A549 (cell line): ENCODE results near the gene FHIP1B. TPM values are rescaled to one million over a fixed set of nuclear protein-coding genes. Genes with fewer than 3 reads are reported as not detected.

Experiments used
- ATAC-seq, 2 experiments: fragments of 200-7000 bp in 1 of 2; fragments of >200 bp in 1 of 2; cut with Nextera tagmentation in 1 of 2; cut with Tn5 transposase in 1 of 2; 3 replicates each; pipeline versions ENCODE4 v1.8.0 to v1.9.1; 2018 to 2020; ENCODE audit warnings: mild to moderate bottlenecking in 1 of 2, moderate library complexity in 1 of 2
- CTCF ChIA-PET: fragments of 300-600 bp; sonication (Branson Sonifier 250); formaldehyde crosslinking; extraction: SDS; loops from one replicate; lab custom pipeline; 2021; ENCODE audit warnings: antibody characterized with exemption, inconsistent platforms; lab: Yijun Ruan, JAX
- POLR2A ChIA-PET: fragments of 350-600 bp; formaldehyde crosslinking; extraction: SDS; loops from one replicate; lab custom pipeline; 2021; ENCODE audit warnings: antibody characterized with exemption, inconsistent platforms; lab: Yijun Ruan, JAX
- DNase-seq, 2 experiments: peaks; one replicate each; pipeline versions ENCODE4 v3.0.0 to v3.0.0-alpha.2; 2011 to 2016; ENCODE audit warnings: low read depth in 1 of 2, low spot score in 1 of 2
- FAIRE-seq: peaks from 2 replicates; lab custom pipeline; 2011; peaks lifted over from hg19 to GRCh38; lab: Jason Lieb, UNC
- H3K27ac ChIP-seq, 2 experiments: fragments of >200 bp; sonication (Bioruptor Twin); formaldehyde crosslinking; 3 replicates each; pipeline ENCODE4 v1.5.1; 2016 to 2017
- H3K4me1 ChIP-seq: fragments of >200 bp; sonication (Bioruptor Twin); formaldehyde crosslinking; 3 replicates; pipeline ENCODE4 v1.6.1; 2016
- H3K4me2 ChIP-seq: fragments of >200 bp; sonication (Bioruptor Twin); formaldehyde crosslinking; 3 replicates; pipeline ENCODE4 v1.6.1; 2016
- H3K4me3 ChIP-seq: fragments of >200 bp; sonication (Bioruptor Twin); formaldehyde crosslinking; 3 replicates; pipeline ENCODE4 v1.5.1; 2016
- H3K9me3 ChIP-seq: fragments of >200 bp; sonication (Bioruptor Twin); formaldehyde crosslinking; 3 replicates; pipeline ENCODE4 v1.6.1; 2016
- CBX2 ChIP-seq: fragments of 200-600 bp; sonication (generic); IDR thresholded peaks from 2 replicates; pipeline ENCODE4 v1.6.1; 2016; ENCODE audit warnings: low read depth, mild to moderate bottlenecking, borderline replicate concordance
- CBX8 ChIP-seq: fragments of 200-600 bp; sonication (generic); IDR thresholded peaks from 2 replicates; pipeline ENCODE4 v1.6.1; 2016
- CEBPB ChIP-seq, 2 experiments: fragments of >200 bp in 1 of 2; sonication (Bioruptor Twin) in 1 of 2; formaldehyde crosslinking in 1 of 2; IDR thresholded peaks; 2 replicates each; pipeline ENCODE4 v1.6.1; 2012 to 2016
- CHD2 ChIP-seq: fragments of 150-350 bp; IDR thresholded peaks from 2 replicates; pipeline ENCODE4 v1.6.1; 2014; ENCODE audit warnings: low read length; ENCODE audit not compliant: partially characterized antibody
- CHD4 ChIP-seq: fragments of 200-600 bp; sonication (generic); IDR thresholded peaks from 2 replicates; pipeline ENCODE4 v1.6.1; 2016; ENCODE audit warnings: antibody characterized with exemption, mild to moderate bottlenecking, borderline replicate concordance
- CTCF ChIP-seq: fragments of >200 bp; sonication (Bioruptor Twin); formaldehyde crosslinking; IDR thresholded peaks from 3 replicates; pipeline ENCODE4 v1.5.1; 2016
- EHF ChIP-seq: fragments of 250-450 bp; sonication (Bioruptor Pico); IDR thresholded peaks from 2 replicates; pipeline ENCODE4 v1.5.0; 2020; ENCODE audit warnings: mild to moderate bottlenecking
- ESRRA ChIP-seq: fragments of 150-350 bp; IDR thresholded peaks from 2 replicates; pipeline ENCODE4 v1.6.1; 2014; ENCODE audit warnings: mild to moderate bottlenecking, low read length, borderline replicate concordance
- FOSL2 ChIP-seq, 2 experiments: fragments of 450-650 bp in 1 of 2; fragments of >200 bp in 1 of 2; sonication (Bioruptor Twin) in 1 of 2; formaldehyde crosslinking; IDR thresholded peaks; 2 replicates each; pipeline versions ENCODE4 v1.5.0 to v1.6.1; 2016 to 2020; ENCODE audit warnings: mild to moderate bottlenecking in 1 of 2, moderate library complexity in 1 of 2
- GATA3 ChIP-seq: IDR thresholded peaks from 2 replicates; pipeline ENCODE4 v1.6.1; 2012; ENCODE audit warnings: borderline replicate concordance
- HDAC2 ChIP-seq: fragments of 200-600 bp; sonication (generic); IDR thresholded peaks from 2 replicates; pipeline ENCODE4 v1.6.1; 2016
- HEYL ChIP-seq: fragments of 250-450 bp; sonication (Bioruptor Pico); IDR thresholded peaks from 2 replicates; pipeline ENCODE4 v1.8.0; 2021; ENCODE audit warnings: mild to moderate bottlenecking, moderate library complexity
- HOXB13 ChIP-seq: fragments of 250-450 bp; sonication (Bioruptor Pico); IDR thresholded peaks from 2 replicates; pipeline ENCODE4 v1.5.0; 2020; ENCODE audit warnings: low read depth, mild to moderate bottlenecking, moderate library complexity
- HOXB5 ChIP-seq: fragments of 250-450 bp; sonication (Bioruptor Pico); IDR thresholded peaks from 2 replicates; pipeline ENCODE4 v1.5.0; 2020; ENCODE audit warnings: mild to moderate bottlenecking, moderate library complexity
- JUNB ChIP-seq: fragments of >200 bp; sonication (Bioruptor Twin); formaldehyde crosslinking; IDR thresholded peaks from 2 replicates; pipeline ENCODE4 v1.6.1; 2016
- MAFK ChIP-seq: fragments of 450-650 bp; IDR thresholded peaks from 2 replicates; pipeline ENCODE4 v1.6.1; 2014; ENCODE audit not compliant: partially characterized antibody
- MAX ChIP-seq: IDR thresholded peaks from 2 replicates; pipeline ENCODE4 v1.6.1; 2012
- MAZ ChIP-seq: fragments of 150-350 bp; IDR thresholded peaks from 2 replicates; pipeline ENCODE4 v1.6.1; 2014; ENCODE audit warnings: antibody characterized with exemption, low read depth, low read length, borderline replicate concordance
- NFE2L2 ChIP-seq: fragments of 150-350 bp; conservative IDR thresholded peaks from 2 replicates; pipeline ENCODE4 v1.6.1; 2014; ENCODE audit warnings: low read length
- NPAS2 ChIP-seq: fragments of 250-450 bp; sonication (Bioruptor Pico); IDR thresholded peaks from 2 replicates; pipeline ENCODE4 v1.8.0; 2022; ENCODE audit warnings: mild to moderate bottlenecking, moderate library complexity, borderline replicate concordance
- POLR2A ChIP-seq: IDR thresholded peaks from 2 replicates; pipeline ENCODE4 v1.6.1; 2012; ENCODE audit warnings: mild to moderate bottlenecking, low read length
- POLR2AphosphoS2 ChIP-seq: conservative IDR thresholded peaks from 2 replicates; pipeline ENCODE4 v1.6.1; 2012; ENCODE audit warnings: low read length, improper control_type of control experiment, inconsistent platforms
- RNF2 ChIP-seq: fragments of 200-600 bp; sonication (generic); IDR thresholded peaks from 2 replicates; pipeline ENCODE4 v1.6.1; 2016; ENCODE audit warnings: low read depth, mild to moderate bottlenecking, antibody characterized with exemption, moderate library complexity, borderline replicate concordance
- SMC3 ChIP-seq: fragments of >200 bp; sonication (Bioruptor Twin); formaldehyde crosslinking; IDR thresholded peaks from 3 replicates; pipeline ENCODE4 v1.6.1; 2018; ENCODE audit warnings: inconsistent platforms
- TFCP2L1 ChIP-seq: fragments of 250-450 bp; sonication (Bioruptor Pico); IDR thresholded peaks from 2 replicates; pipeline ENCODE4 v1.5.0; 2021; ENCODE audit warnings: mild to moderate bottlenecking
- ZFP36 ChIP-seq: fragments of 450-650 bp; IDR thresholded peaks from 2 replicates; pipeline ENCODE4 v1.6.1; 2014; ENCODE audit warnings: borderline replicate concordance; ENCODE audit not compliant: partially characterized antibody
- ZSCAN20 ChIP-seq: fragments of 250-450 bp; sonication (Bioruptor Pico); IDR thresholded peaks from 2 replicates; pipeline ENCODE4 v1.8.0; 2022; ENCODE audit warnings: mild to moderate bottlenecking, moderate library complexity
- WGBS: methylation state at CpG from one replicate; pipeline ENCODE4 v1.1.6; 2017; ENCODE audit errors: missing lambda C conversion rate; 5-methylcytosine and 5-hydroxymethylcytosine counted together
- polyA plus RNA-seq, 4 experiments: library from polyadenylated mRNA; depleted of rRNA in 3 of 4; stranded (reverse); fragments of >200 nt; fragmentation: RNase III in 1 of 4; extraction: RNeasy Plus Mini Kit Qiagen cat#74134 plus additional on column Dnase treatment in 1 of 4; gene quantifications; 2 replicates in 3 of 4; 3 replicates in 1 of 4; pipeline ENCODE4 v1.2.3, GENCODE V29; 2011 to 2017

FHIP1B gene
- polyA plus RNA-seq, 2 of the 4 experiments (the other 2 are of a cell fraction): 14.3 to 19.4 TPM

GRCh38 chr11:6241316-6241715, 6.9 kb upstream of the FHIP1B start:
- H3K4me1 ChIP-seq: no peaks in the 10 kb centered on the region
- H3K27ac ChIP-seq: no peak overlapping the region
- H3K9me3 ChIP-seq: no peaks in the 10 kb centered on the region
- ChIA-PET CTCF (interaction anchor here (1.3 to 2.8 kb wide), 4 partner anchors 8 to 112 kb away, joined by 3 to 20 read pairs (median 6); no protein-coding TSS in a partner anchor), POLR2A (no interaction called here)
- FAIRE-seq (no peak), DNase-seq (no peak), ATAC-seq (no peak)
- 51% methylated on average over 7 of the region's 7 CpGs for WGBS
- no peak overlapping the region for H3K4me2 ChIP-seq
- TF ChIP-seq CBX2 (no peak), NFE2L2 (no peak), ESRRA (no peak), MAFK (no peak), CEBPB (IDR thresholded peaks at IDR 0.05) (no peak), EHF (CRISPR knock-in tag) (no peak), HDAC2 (no peak)
- no peak overlapping the region for H3K4me3 ChIP-seq

GRCh38 chr11:6240781-6241180, 6.3 kb upstream of the FHIP1B start:
- Histone ChIP-seq H3K27ac (no peak overlapping the region), H3K4me3 (no peak overlapping the region), H3K4me2 (no peak overlapping the region), H3K4me1 (no peaks in the 10 kb centered on the region), H3K9me3 (no peaks in the 10 kb centered on the region)
- DNase-seq: no peak
- ChIA-PET POLR2A (no interaction called here), CTCF (interaction anchor here (1.3 to 1.6 kb wide), 4 partner anchors 9 to 113 kb away, joined by 3 to 9 read pairs (median 4); no protein-coding TSS in a partner anchor)
- WGBS: 8% methylated on average over 1 of the region's 1 CpG
- no peak for ATAC-seq
- FAIRE-seq: no peak
- no peak for TF ChIP-seq CHD2
- no peak for TF ChIP-seq ZSCAN20 (CRISPR knock-in tag)
- TF ChIP-seq MAX: no peak
- no peak for TF ChIP-seq NFE2L2
- TF ChIP-seq ZFP36: no peak
- no peak for TF ChIP-seq FOSL2 (IDR thresholded peaks at IDR 0.05)
- no peak for TF ChIP-seq FOSL2 (CRISPR knock-in tag; IDR thresholded peaks at IDR 0.05)
- TF ChIP-seq CEBPB (IDR thresholded peaks at IDR 0.05): no peak
- TF ChIP-seq CBX8: no peak
- TF ChIP-seq EHF (CRISPR knock-in tag): no peak
- TF ChIP-seq GATA3: no peak
- no peak for TF ChIP-seq JUNB
- no peak for TF ChIP-seq NPAS2 (CRISPR knock-in tag)
- TF ChIP-seq MAZ: no peak

- 80% methylated on average over 28 of the region's 28 CpGs for WGBS
- CTCF ChIA-PET: interaction anchor here (1.6 kb wide), 2 partner anchors 11 to 56 kb away, joined by 4 to 9 read pairs; no protein-coding TSS in a partner anchor
Observed at GRCh38 chr11:6240139-6240538, 5.7 kb upstream of the FHIP1B start.

GRCh38 chr11:6238902-6239301, 4.5 kb upstream of the FHIP1B start, which contains the start of gene CNGA4:
TSS of gene CNGA4 (plus strand) at chr11:6239089. CDS start at chr11:6239207, 118 bp downstream.
- WGBS: 92% methylated on average over 1 of the region's 1 CpG
- no peak within 1 kb of the TSS for H3K27ac ChIP-seq
- no peaks in the 10 kb centered on the region for H3K9me3 ChIP-seq
- no peak within 1 kb of the TSS for H3K4me3 ChIP-seq
- no peak within 1 kb of the TSS for H3K4me2 ChIP-seq
- ChIA-PET CTCF (interaction anchor here (0.8 to 6.4 kb wide), 4 partner anchors 8 to 188 kb away, joined by 3 to 33 read pairs (median 4); no protein-coding TSS in a partner anchor), POLR2A (interaction anchor here (1.0 kb wide), 1 partner anchor 81 kb away, joined by 3 read pairs; the partner anchor contains the start of gene CAVIN3)
- no peak for FAIRE-seq
- no peak for ATAC-seq
- TF ChIP-seq HOXB5: no peak
- TF ChIP-seq CEBPB (IDR thresholded peaks at IDR 0.05): no peak
- TF ChIP-seq SMC3: no peak
- no peak for TF ChIP-seq NPAS2 (CRISPR knock-in tag)
- no peak for TF ChIP-seq MAZ
- no peak for TF ChIP-seq POLR2AphosphoS2
- no peak for TF ChIP-seq HDAC2
- no peak for TF ChIP-seq CTCF
- TF ChIP-seq HOXB13 (CRISPR knock-in tag): no peak
- TF ChIP-seq POLR2A: no peak
- TF ChIP-seq HEYL (CRISPR knock-in tag): no peak
- TF ChIP-seq TFCP2L1 (CRISPR knock-in tag): no peak
- TF ChIP-seq RNF2: no peak
- DNase-seq: no peak
- no peaks in the 10 kb centered on the region for H3K4me1 ChIP-seq

More at GRCh38 chr11:6240139-6240538, 5.7 kb upstream of the FHIP1B start:
- no peak for ATAC-seq
- TF ChIP-seq CHD4 (no peak), NFE2L2 (no peak)
- no peak for DNase-seq
- H3K4me2 ChIP-seq: no peak overlapping the region
- H3K4me1 ChIP-seq: no peaks in the 10 kb centered on the region
- no peak overlapping the region for H3K27ac ChIP-seq
- no peaks in the 10 kb centered on the region for H3K9me3 ChIP-seq
- POLR2A ChIA-PET: no interaction called here
- FAIRE-seq: no peak
- H3K4me3 ChIP-seq: no peak overlapping the region
